K562 (cell line): ENCODE data around the gene FGG. TPM values are rescaled to one million over a fixed set of nuclear protein-coding genes. Genes with fewer than 3 reads are reported as not detected.

Source experiments
- ARID1B ChIP-seq: fragments of 450-650 bp; IDR thresholded peaks from 2 replicates; pipeline ENCODE4 v1.6.1; 2016; ENCODE audit warnings: antibody characterized with exemption, mild to moderate bottlenecking, inconsistent platforms
- CAMTA2 ChIP-seq: fragments of 250-450 bp; sonication (Bioruptor Pico); conservative IDR thresholded peaks from 2 replicates; pipeline ENCODE4 v1.5.1; 2022
- FOXK1 ChIP-seq: sonication (generic); formaldehyde crosslinking; IDR thresholded peaks from 2 replicates; pipeline ENCODE4 v1.8.0; 2022; ENCODE audit warnings: missing genetic modification reagents, mild to moderate bottlenecking, borderline replicate concordance
- HEY1 ChIP-seq: fragments of 250-450 bp; sonication (Bioruptor Pico); IDR thresholded peaks from 2 replicates; pipeline ENCODE4 v1.5.0; 2020; ENCODE audit warnings: mild to moderate bottlenecking, moderate library complexity, borderline replicate concordance
- HMGN3 ChIP-seq: IDR thresholded peaks from 2 replicates; pipeline ENCODE4 v1.6.1; 2011; ENCODE audit warnings: borderline replicate concordance, low read depth, mild to moderate bottlenecking, mixed read lengths, low read length; ENCODE audit not compliant: insufficient read length; ENCODE audit errors: extremely low read depth
- HNRNPLL ChIP-seq: fragments of 200-400 bp; formaldehyde crosslinking; IDR thresholded peaks from 2 replicates; pipeline ENCODE4 v1.6.1; 2017; ENCODE audit warnings: low read length, low read depth, mild to moderate bottlenecking; ENCODE audit not compliant: poor library complexity, severe bottlenecking
- KAT7 ChIP-seq: sonication (generic); formaldehyde crosslinking; IDR thresholded peaks from 2 replicates; pipeline ENCODE4 v1.8.0; 2022; ENCODE audit warnings: missing genetic modification reagents, mild to moderate bottlenecking, borderline replicate concordance
- KLF6 ChIP-seq: fragments of 250-450 bp; sonication (Bioruptor Pico); IDR thresholded peaks from 2 replicates; pipeline ENCODE4 v1.4.0; 2020; ENCODE audit warnings: mild to moderate bottlenecking, moderate library complexity, borderline replicate concordance
- MEIS2 ChIP-seq: fragments of 450-650 bp; IDR thresholded peaks from 2 replicates; pipeline ENCODE4 v1.6.1; 2014; ENCODE audit warnings: mild to moderate bottlenecking; ENCODE audit not compliant: partially characterized antibody
- NCOA1 ChIP-seq: fragments of 450-650 bp; IDR thresholded peaks from 2 replicates; pipeline ENCODE4 v1.6.1; 2016; ENCODE audit warnings: low read depth
- TEAD4 ChIP-seq, 2 experiments: sonication (generic) in 1 of 2; formaldehyde crosslinking in 1 of 2; IDR thresholded peaks; 2 replicates each; pipeline versions ENCODE4 v1.6.1 to v1.8.0; 2012 to 2022; ENCODE audit warnings: borderline replicate concordance in 1 of 2, inconsistent platforms in 1 of 2, low read length in 1 of 2, mild to moderate bottlenecking in 1 of 2, missing genetic modification reagents in 1 of 2
- polyA plus RNA-seq, 8 experiments: library from polyadenylated mRNA; depleted of rRNA in 4 of 8; stranded (reverse) in 5 of 8; unstranded in 3 of 8; fragments of >200 nt; fragmentation: Nextera tagmentation in 2 of 8; fragmentation: Illumina TruSeq in 1 of 8; extraction: Ambion mirVana in 2 of 8; extraction: Trizol in 1 of 8; gene quantifications; 2 replicates each; pipeline versions ENCODE4 v1.2.1 to v1.2.3, GENCODE V29; 2011 to 2014; ENCODE audit warnings: inconsistent platforms in 1 of 8, missing spikeins in 1 of 8
- total RNA-seq, 7 experiments: library from RNA; depleted of rRNA in 6 of 7; stranded (reverse); fragments of >200 nt in 6 of 7; fragmentation: Illumina TruSeq in 2 of 7; extraction: Trizol in 2 of 7; gene quantifications; 2 replicates each; pipeline versions ENCODE4 v1.2.1 to v1.2.3, GENCODE V29; 2011 to 2021; ENCODE audit warnings: low replicate concordance in 1 of 7
- TF ChIP-seq, protein P1 (sequence below): fragments of 250-450 bp; sonication (Bioruptor Pico); IDR thresholded peaks from 2 replicates; pipeline ENCODE4 v1.4.0; 2020; ENCODE audit warnings: mild to moderate bottlenecking
- TF ChIP-seq, protein P2 (sequence below): fragments of 250-450 bp; sonication (Bioruptor Pico); IDR thresholded peaks from 2 replicates; pipeline ENCODE4 v1.5.0; 2022; ENCODE audit warnings: mild to moderate bottlenecking
- TF ChIP-seq, protein P3 (sequence below), 3 experiments: fragments of 200-800 bp in 1 of 3; sonication (Bioruptor generic) in 1 of 3; sonication (generic) in 1 of 3; formaldehyde crosslinking in 1 of 3; IDR thresholded peaks; 2 replicates each; pipeline versions ENCODE4 v1.6.1 to v1.8.0; 2016 to 2022; ENCODE audit warnings: mild to moderate bottlenecking in 2 of 3, missing compliant biosample characterization in 2 of 3, missing genetic modification characterization in 2 of 3, missing genetic modification reagents in 1 of 3
- TF ChIP-seq, protein P4 (sequence below): sonication (generic); formaldehyde crosslinking; IDR thresholded peaks from 2 replicates; pipeline ENCODE4 v1.9.0; 2022; ENCODE audit warnings: mild to moderate bottlenecking, missing genetic modification reagents
- TF ChIP-seq, protein P5 (sequence below): fragments of 450-650 bp; IDR thresholded peaks from 2 replicates; pipeline ENCODE4 v1.6.1; 2016; ENCODE audit warnings: borderline replicate concordance
- TF ChIP-seq, protein P6 (sequence below): sonication (generic); formaldehyde crosslinking; IDR thresholded peaks from 2 replicates; pipeline ENCODE4 v1.8.1; 2023; ENCODE audit warnings: mild to moderate bottlenecking, missing genetic modification reagents

The FGG gene
- total and polyA plus RNA-seq, 9 of the 15 experiments (the other 6 are each of a cell fraction or from before 2014, with no cell fraction given) = 0.08 to 2.2 (median 0.33) TPM; not detected in 2

DNA sequence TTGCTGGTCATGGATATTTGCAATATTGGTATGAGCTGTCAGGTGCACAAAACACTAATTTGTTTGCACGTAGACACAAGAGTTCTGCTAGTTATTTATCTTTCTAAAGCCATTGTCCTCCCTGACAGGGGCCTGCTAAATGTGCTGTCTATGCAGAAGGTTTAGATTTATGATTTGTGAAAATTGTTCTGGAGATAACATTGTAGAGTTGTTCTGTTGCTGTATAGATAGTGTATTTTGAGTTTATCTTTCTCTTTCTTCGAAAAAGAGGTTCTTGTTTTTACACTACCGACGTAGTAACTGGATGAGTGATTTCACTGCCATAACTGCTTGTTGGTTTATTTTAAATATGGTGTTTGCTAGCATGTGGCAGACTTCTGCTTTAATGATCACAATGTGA, 28.5 kb upstream of the FGG start (continued):
- TF ChIP-seq CAMTA2 (CRISPR knock-in tag) (no peak), TEAD4 (IDR thresholded peaks at IDR 0.05; ENCODE audit: low read length) (peak; percentile 91), TEAD4 (CRISPR knock-in tag; IDR thresholded peaks at IDR 0.05; ENCODE audit: borderline replicate concordance) (no peak), NCOA1 (no peak), KLF6 (CRISPR knock-in tag) (no peak), HMGN3 (no peak), MEIS2 (peak; percentile 96), FOXK1 (CRISPR knock-in tag) (no peak), KAT7 (CRISPR knock-in tag) (no peak), ARID1B (peak; percentile 89), HNRNPLL (no peak), HEY1 (no peak)
- TF ChIP-seq, protein P1, sequence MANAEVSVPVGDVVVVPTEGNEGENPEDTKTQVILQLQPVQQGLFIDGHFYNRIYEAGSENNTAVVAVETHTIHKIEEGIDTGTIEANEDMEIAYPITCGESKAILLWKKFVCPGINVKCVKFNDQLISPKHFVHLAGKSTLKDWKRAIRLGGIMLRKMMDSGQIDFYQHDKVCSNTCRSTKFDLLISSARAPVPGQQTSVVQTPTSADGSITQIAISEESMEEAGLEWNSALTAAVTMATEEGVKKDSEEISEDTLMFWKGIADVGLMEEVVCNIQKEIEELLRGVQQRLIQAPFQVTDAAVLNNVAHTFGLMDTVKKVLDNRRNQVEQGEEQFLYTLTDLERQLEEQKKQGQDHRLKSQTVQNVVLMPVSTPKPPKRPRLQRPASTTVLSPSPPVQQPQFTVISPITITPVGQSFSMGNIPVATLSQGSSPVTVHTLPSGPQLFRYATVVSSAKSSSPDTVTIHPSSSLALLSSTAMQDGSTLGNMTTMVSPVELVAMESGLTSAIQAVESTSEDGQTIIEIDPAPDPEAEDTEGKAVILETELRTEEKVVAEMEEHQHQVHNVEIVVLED (CRISPR knock-in tag) = no peak
- TF ChIP-seq, protein P2, sequence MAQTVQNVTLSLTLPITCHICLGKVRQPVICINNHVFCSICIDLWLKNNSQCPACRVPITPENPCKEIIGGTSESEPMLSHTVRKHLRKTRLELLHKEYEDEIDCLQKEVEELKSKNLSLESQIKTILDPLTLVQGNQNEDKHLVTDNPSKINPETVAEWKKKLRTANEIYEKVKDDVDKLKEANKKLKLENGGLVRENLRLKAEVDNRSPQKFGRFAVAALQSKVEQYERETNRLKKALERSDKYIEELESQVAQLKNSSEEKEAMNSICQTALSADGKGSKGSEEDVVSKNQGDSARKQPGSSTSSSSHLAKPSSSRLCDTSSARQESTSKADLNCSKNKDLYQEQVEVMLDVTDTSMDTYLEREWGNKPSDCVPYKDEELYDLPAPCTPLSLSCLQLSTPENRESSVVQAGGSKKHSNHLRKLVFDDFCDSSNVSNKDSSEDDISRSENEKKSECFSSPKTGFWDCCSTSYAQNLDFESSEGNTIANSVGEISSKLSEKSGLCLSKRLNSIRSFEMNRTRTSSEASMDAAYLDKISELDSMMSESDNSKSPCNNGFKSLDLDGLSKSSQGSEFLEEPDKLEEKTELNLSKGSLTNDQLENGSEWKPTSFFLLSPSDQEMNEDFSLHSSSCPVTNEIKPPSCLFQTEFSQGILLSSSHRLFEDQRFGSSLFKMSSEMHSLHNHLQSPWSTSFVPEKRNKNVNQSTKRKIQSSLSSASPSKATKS (CRISPR knock-in tag) = no peak
- TF ChIP-seq, protein P3, sequence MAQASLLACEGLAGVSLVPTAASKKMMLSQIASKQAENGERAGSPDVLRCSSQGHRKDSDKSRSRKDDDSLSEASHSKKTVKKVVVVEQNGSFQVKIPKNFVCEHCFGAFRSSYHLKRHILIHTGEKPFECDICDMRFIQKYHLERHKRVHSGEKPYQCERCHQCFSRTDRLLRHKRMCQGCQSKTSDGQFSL (CRISPR knock-in tag; IDR thresholded peaks at IDR 0.05) = no peak
- TF ChIP-seq, protein P3 (tag; IDR thresholded peaks at IDR 0.05) = no peak
- TF ChIP-seq, protein P4, sequence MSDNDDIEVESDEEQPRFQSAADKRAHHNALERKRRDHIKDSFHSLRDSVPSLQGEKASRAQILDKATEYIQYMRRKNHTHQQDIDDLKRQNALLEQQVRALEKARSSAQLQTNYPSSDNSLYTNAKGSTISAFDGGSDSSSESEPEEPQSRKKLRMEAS = no peak
- TF ChIP-seq, protein P5, sequence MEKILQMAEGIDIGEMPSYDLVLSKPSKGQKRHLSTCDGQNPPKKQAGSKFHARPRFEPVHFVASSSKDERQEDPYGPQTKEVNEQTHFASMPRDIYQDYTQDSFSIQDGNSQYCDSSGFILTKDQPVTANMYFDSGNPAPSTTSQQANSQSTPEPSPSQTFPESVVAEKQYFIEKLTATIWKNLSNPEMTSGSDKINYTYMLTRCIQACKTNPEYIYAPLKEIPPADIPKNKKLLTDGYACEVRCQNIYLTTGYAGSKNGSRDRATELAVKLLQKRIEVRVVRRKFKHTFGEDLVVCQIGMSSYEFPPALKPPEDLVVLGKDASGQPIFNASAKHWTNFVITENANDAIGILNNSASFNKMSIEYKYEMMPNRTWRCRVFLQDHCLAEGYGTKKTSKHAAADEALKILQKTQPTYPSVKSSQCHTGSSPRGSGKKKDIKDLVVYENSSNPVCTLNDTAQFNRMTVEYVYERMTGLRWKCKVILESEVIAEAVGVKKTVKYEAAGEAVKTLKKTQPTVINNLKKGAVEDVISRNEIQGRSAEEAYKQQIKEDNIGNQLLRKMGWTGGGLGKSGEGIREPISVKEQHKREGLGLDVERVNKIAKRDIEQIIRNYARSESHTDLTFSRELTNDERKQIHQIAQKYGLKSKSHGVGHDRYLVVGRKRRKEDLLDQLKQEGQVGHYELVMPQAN = no peak
- TF ChIP-seq, protein P6, sequence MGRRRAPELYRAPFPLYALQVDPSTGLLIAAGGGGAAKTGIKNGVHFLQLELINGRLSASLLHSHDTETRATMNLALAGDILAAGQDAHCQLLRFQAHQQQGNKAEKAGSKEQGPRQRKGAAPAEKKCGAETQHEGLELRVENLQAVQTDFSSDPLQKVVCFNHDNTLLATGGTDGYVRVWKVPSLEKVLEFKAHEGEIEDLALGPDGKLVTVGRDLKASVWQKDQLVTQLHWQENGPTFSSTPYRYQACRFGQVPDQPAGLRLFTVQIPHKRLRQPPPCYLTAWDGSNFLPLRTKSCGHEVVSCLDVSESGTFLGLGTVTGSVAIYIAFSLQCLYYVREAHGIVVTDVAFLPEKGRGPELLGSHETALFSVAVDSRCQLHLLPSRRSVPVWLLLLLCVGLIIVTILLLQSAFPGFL (CRISPR knock-in tag) = no peak
